ENCODE measurements around the gene RHBDD2.
"Not testable (repeated sequence)": the region's sequence is repeated elsewhere in the genome, so short reads cannot be mapped to it uniquely, and the experiment has no call there.

RHBDD2 gene

GRCh38 chr7:75905785-75906604 is 27.2 kb downstream of the RHBDD2 start:
- Histone ChIP-seq H3K9me3 (ENCODE audit: control insufficient read depth, low read length) (no peaks in the 10 kb centered on the region), H3K27me3 (replicated peaks; ENCODE audit: control insufficient read depth, insufficient read depth, low read length, poor library complexity, severe bottlenecking) (no peaks in the 10 kb centered on the region), H3K27ac (ENCODE audit: insufficient read depth, low read length, poor library complexity, severe bottlenecking) (no peak overlapping the region), H3K36me3 (ENCODE audit: control insufficient read depth, insufficient read depth, low read length) (no peaks in the 10 kb centered on the region), H3K4me3 (ENCODE audit: insufficient read depth, low read depth, low read length, poor library complexity, severe bottlenecking) (no peak overlapping the region), H3K4me1 (ENCODE audit: control insufficient read depth, insufficient read depth, low read length, poor library complexity, severe bottlenecking) (no peaks in the 10 kb centered on the region)
- DNase-seq, result no peak

- no peaks in the 10 kb centered on the region for H3K4me1 ChIP-seq (ENCODE audit: control insufficient read depth, insufficient read depth, low read length, poor library complexity, severe bottlenecking)
- H3K9me3 ChIP-seq (ENCODE audit: control insufficient read depth, low read length), result no peaks in the 10 kb centered on the region
- DNase-seq, result no peak
- H3K27ac ChIP-seq (ENCODE audit: insufficient read depth, low read length, poor library complexity, severe bottlenecking), result no peak overlapping the region
- H3K36me3 ChIP-seq (ENCODE audit: control insufficient read depth, insufficient read depth, low read length), result no peaks in the 10 kb centered on the region
- H3K27me3 ChIP-seq (replicated peaks; ENCODE audit: control insufficient read depth, insufficient read depth, low read length, poor library complexity, severe bottlenecking), result no peaks in the 10 kb centered on the region
- H3K4me3 ChIP-seq (ENCODE audit: insufficient read depth, low read depth, low read length, poor library complexity, severe bottlenecking), result no peak overlapping the region
Observed at GRCh38 chr7:75906991-75907667, 28.3 kb downstream of the RHBDD2 start.

GRCh38 chr7:75907668-75908039 is 28.8 kb downstream of the RHBDD2 start:
- not testable (repeated sequence) for H3K4me3 ChIP-seq (ENCODE audit: insufficient read depth, low read depth, low read length, poor library complexity, severe bottlenecking); H3K9me3 ChIP-seq (ENCODE audit: control insufficient read depth, low read length); H3K27me3 ChIP-seq (replicated peaks; ENCODE audit: control insufficient read depth, insufficient read depth, low read length, poor library complexity, severe bottlenecking); H3K36me3 ChIP-seq (ENCODE audit: control insufficient read depth, insufficient read depth, low read length); DNase-seq; H3K4me1 ChIP-seq (ENCODE audit: control insufficient read depth, insufficient read depth, low read length, poor library complexity, severe bottlenecking); H3K27ac ChIP-seq (ENCODE audit: insufficient read depth, low read length, poor library complexity, severe bottlenecking)

GRCh38 chr7:75909521-75910132 is 30.8 kb downstream of the RHBDD2 start:
- H3K9me3 ChIP-seq (ENCODE audit: control insufficient read depth, low read length), result no peaks in the 10 kb centered on the region
- DNase-seq, result no peak
- no peaks in the 10 kb centered on the region for H3K27me3 ChIP-seq (replicated peaks; ENCODE audit: control insufficient read depth, insufficient read depth, low read length, poor library complexity, severe bottlenecking)
- H3K4me1 ChIP-seq (ENCODE audit: control insufficient read depth, insufficient read depth, low read length, poor library complexity, severe bottlenecking), result peaks cover 5% of the 10 kb centered on the region
- H3K27ac ChIP-seq (ENCODE audit: insufficient read depth, low read length, poor library complexity, severe bottlenecking), result no peak overlapping the region
- no peak overlapping the region for H3K4me3 ChIP-seq (ENCODE audit: insufficient read depth, low read depth, low read length, poor library complexity, severe bottlenecking)
- H3K36me3 ChIP-seq (ENCODE audit: control insufficient read depth, insufficient read depth, low read length), result no peaks in the 10 kb centered on the region

- not testable (repeated sequence) for H3K9me3 ChIP-seq (ENCODE audit: control insufficient read depth, low read length); H3K4me3 ChIP-seq (ENCODE audit: insufficient read depth, low read depth, low read length, poor library complexity, severe bottlenecking); H3K36me3 ChIP-seq (ENCODE audit: control insufficient read depth, insufficient read depth, low read length); DNase-seq; H3K27me3 ChIP-seq (replicated peaks; ENCODE audit: control insufficient read depth, insufficient read depth, low read length, poor library complexity, severe bottlenecking); H3K27ac ChIP-seq (ENCODE audit: insufficient read depth, low read length, poor library complexity, severe bottlenecking)
- H3K4me1 ChIP-seq (ENCODE audit: control insufficient read depth, insufficient read depth, low read length, poor library complexity, severe bottlenecking), result peaks cover 13% of the 10 kb centered on the region
Observed at GRCh38 chr7:75911186-75911585, 32.4 kb downstream of the RHBDD2 start.

- H3K4me3 ChIP-seq (ENCODE audit: insufficient read depth, low read depth, low read length, poor library complexity, severe bottlenecking), result no peak overlapping the region
- H3K27ac ChIP-seq (ENCODE audit: insufficient read depth, low read length, poor library complexity, severe bottlenecking), result no peak overlapping the region
- H3K36me3 ChIP-seq (ENCODE audit: control insufficient read depth, insufficient read depth, low read length), result no peaks in the 10 kb centered on the region
- H3K9me3 ChIP-seq (ENCODE audit: control insufficient read depth, low read length), result no peaks in the 10 kb centered on the region
- peaks cover 15% of the 10 kb centered on the region for H3K4me1 ChIP-seq (ENCODE audit: control insufficient read depth, insufficient read depth, low read length, poor library complexity, severe bottlenecking)
- no peak for DNase-seq
- no peaks in the 10 kb centered on the region for H3K27me3 ChIP-seq (replicated peaks; ENCODE audit: control insufficient read depth, insufficient read depth, low read length, poor library complexity, severe bottlenecking)
Observed at GRCh38 chr7:75913437-75913836, 34.6 kb downstream of the RHBDD2 start.

GRCh38 chr7:75914169-75914654 is 35.4 kb downstream of the RHBDD2 start:
- DNase-seq, result no peak
- Histone ChIP-seq H3K4me1 (ENCODE audit: control insufficient read depth, insufficient read depth, low read length, poor library complexity, severe bottlenecking) (peaks cover 15% of the 10 kb centered on the region), H3K36me3 (ENCODE audit: control insufficient read depth, insufficient read depth, low read length) (no peaks in the 10 kb centered on the region), H3K27ac (ENCODE audit: insufficient read depth, low read length, poor library complexity, severe bottlenecking) (peak overlapping the region; percentile 93), H3K27me3 (replicated peaks; ENCODE audit: control insufficient read depth, insufficient read depth, low read length, poor library complexity, severe bottlenecking) (no peaks in the 10 kb centered on the region), H3K9me3 (ENCODE audit: control insufficient read depth, low read length) (no peaks in the 10 kb centered on the region), H3K4me3 (ENCODE audit: insufficient read depth, low read depth, low read length, poor library complexity, severe bottlenecking) (peak overlapping the region; percentile 92)

- H3K4me1 ChIP-seq (ENCODE audit: control insufficient read depth, insufficient read depth, low read length, poor library complexity, severe bottlenecking), result peaks cover 17% of the 10 kb centered on the region
- no peaks in the 10 kb centered on the region for H3K36me3 ChIP-seq (ENCODE audit: control insufficient read depth, insufficient read depth, low read length)
- no peaks in the 10 kb centered on the region for H3K9me3 ChIP-seq (ENCODE audit: control insufficient read depth, low read length)
- DNase-seq, result peak; percentile 94 to 96 (median 95)
- no peaks in the 10 kb centered on the region for H3K27me3 ChIP-seq (replicated peaks; ENCODE audit: control insufficient read depth, insufficient read depth, low read length, poor library complexity, severe bottlenecking)
- H3K27ac ChIP-seq (ENCODE audit: insufficient read depth, low read length, poor library complexity, severe bottlenecking), result peak within 1 kb of the TSS; percentile 93
- H3K4me3 ChIP-seq (ENCODE audit: insufficient read depth, low read depth, low read length, poor library complexity, severe bottlenecking), result peak within 1 kb of the TSS; percentile 92
Observed at GRCh38 chr7:75914655-75915415, 36.0 kb downstream of the RHBDD2 start, which contains the start of gene POR. Gene POR, plus strand, starts transcription at chr7:75915155. Its CDS starts 38,847 bp downstream, at chr7:75954002.

GRCh38 chr7:75915416-75916156 is 36.8 kb downstream of the RHBDD2 start:
- DNase-seq, result no peak
- Histone ChIP-seq H3K4me1 (ENCODE audit: control insufficient read depth, insufficient read depth, low read length, poor library complexity, severe bottlenecking) (peaks cover 21% of the 10 kb centered on the region), H3K9me3 (ENCODE audit: control insufficient read depth, low read length) (no peaks in the 10 kb centered on the region), H3K27me3 (replicated peaks; ENCODE audit: control insufficient read depth, insufficient read depth, low read length, poor library complexity, severe bottlenecking) (no peaks in the 10 kb centered on the region), H3K36me3 (ENCODE audit: control insufficient read depth, insufficient read depth, low read length) (no peaks in the 10 kb centered on the region), H3K27ac (ENCODE audit: insufficient read depth, low read length, poor library complexity, severe bottlenecking) (peak overlapping the region; percentile 93), H3K4me3 (ENCODE audit: insufficient read depth, low read depth, low read length, poor library complexity, severe bottlenecking) (peak overlapping the region; percentile 92)
